H1 (cell line): Measurements from ENCODE around the gene WNT5A. TPM values are rescaled to one million over a fixed set of nuclear protein-coding genes. Genes with fewer than 3 reads are reported as not detected.

Source experiments
- CTCF ChIA-PET: fragments of 300-600 bp; sonication (Branson Sonifier 250); formaldehyde crosslinking; loops from one replicate; lab custom pipeline; 2021; ENCODE audit not compliant: partially characterized antibody; lab: Charles Lee
- POLR2A ChIA-PET: fragments of 300-600 bp; sonication (Branson Sonifier 250); formaldehyde crosslinking; loops from one replicate; lab custom pipeline; 2021; ENCODE audit warnings: inconsistent platforms; ENCODE audit not compliant: partially characterized antibody; lab: Charles Lee
- DNase-seq, 2 experiments: peaks; one replicate each; pipeline versions ENCODE4 v3.0.0 to v3.0.0-alpha.2; 2010 to 2022; ENCODE audit warnings: low spot score in 2 of 2, low read depth in 1 of 2, mixed read lengths in 1 of 2
- FAIRE-seq: peaks from 2 replicates; lab custom pipeline; 2011; peaks lifted over from hg19 to GRCh38; lab: Jason Lieb, UNC
- H2AFZ ChIP-seq: 2 replicates; pipeline ENCODE4 v1.8.1; 2012; ENCODE audit warnings: low read length, inconsistent platforms
- H2AK5ac ChIP-seq: 2 replicates; pipeline ENCODE4 v1.6.1; 2013; ENCODE audit warnings: low read depth, low read length
- H2BK120ac ChIP-seq: replicated peaks from 2 replicates; pipeline ENCODE3; 2013; ENCODE audit warnings: low read depth, low read length, inconsistent platforms
- H2BK12ac ChIP-seq: 2 replicates; pipeline ENCODE4 v1.6.1; 2013; ENCODE audit warnings: low read depth, low read length
- H2BK15ac ChIP-seq: 2 replicates; pipeline ENCODE4 v1.6.1; 2013; ENCODE audit warnings: low read length
- H2BK20ac ChIP-seq: 2 replicates; pipeline ENCODE4 v1.6.1; 2013; ENCODE audit warnings: low read length
- H2BK5ac ChIP-seq: 2 replicates; pipeline ENCODE4 v1.6.1; 2013; ENCODE audit warnings: low read depth, low read length
- H3K14ac ChIP-seq: 2 replicates; pipeline ENCODE4 v1.6.1; 2013; ENCODE audit warnings: inconsistent platforms; ENCODE audit not compliant: insufficient read length
- H3K18ac ChIP-seq: 2 replicates; pipeline ENCODE4 v1.6.1; 2013; ENCODE audit warnings: low read length; ENCODE audit errors: extremely low read depth
- H3K23ac ChIP-seq: 2 replicates; pipeline ENCODE4 v1.6.1; 2013; ENCODE audit warnings: inconsistent platforms; ENCODE audit not compliant: insufficient read length
- H3K23me2 ChIP-seq: 2 replicates; pipeline ENCODE4 v1.6.1; 2013; ENCODE audit warnings: low read depth, low read length
- H3K27ac ChIP-seq: 2 replicates; pipeline ENCODE4 v1.6.1; 2011; ENCODE audit warnings: low read depth, low read length, inconsistent platforms
- H3K27me3 ChIP-seq, 4 experiments: replicated peaks in 1 of 4; 1 replicate in 1 of 4; 2 replicates in 3 of 4; pipeline versions ENCODE4 v1.6.1 to v1.8.1; 2011 to 2013; ENCODE audit warnings: low read length in 3 of 4, mild to moderate bottlenecking in 3 of 4, inconsistent platforms in 2 of 4, mixed read lengths in 2 of 4, moderate library complexity in 1 of 4; ENCODE audit not compliant: control insufficient read depth in 3 of 4, insufficient read depth in 3 of 4; ENCODE audit errors: extremely low read depth in 1 of 4
- H3K36me3 ChIP-seq, 4 experiments: 2 replicates each; pipeline versions ENCODE4 v1.6.1 to v1.8.1; 2011 to 2013; ENCODE audit warnings: mild to moderate bottlenecking in 4 of 4, low read length in 3 of 4, moderate library complexity in 2 of 4, control low read depth in 1 of 4, inconsistent platforms in 1 of 4; ENCODE audit not compliant: insufficient read depth in 4 of 4, control insufficient read depth in 2 of 4
- H3K4ac ChIP-seq: replicated peaks from 2 replicates; pipeline ENCODE3; 2013; ENCODE audit warnings: low read length, low read depth, mixed read lengths, inconsistent platforms; ENCODE audit not compliant: insufficient read length
- H3K4me1 ChIP-seq, 4 experiments: replicated peaks in 1 of 4; 1 replicate in 1 of 4; 2 replicates in 3 of 4; pipeline versions ENCODE4 v1.6.1 to v1.8.1; 2011 to 2013; ENCODE audit warnings: low read length in 3 of 4, inconsistent platforms in 2 of 4, mixed read lengths in 1 of 4; ENCODE audit not compliant: insufficient read depth in 4 of 4, control insufficient read depth in 3 of 4
- H3K4me2 ChIP-seq, 2 experiments: 2 replicates each; pipeline versions ENCODE4 v1.6.1 to v1.8.1; 2011 to 2013; ENCODE audit warnings: low read depth in 2 of 2, low read length in 2 of 2, control low read depth in 1 of 2, inconsistent platforms in 1 of 2, mild to moderate bottlenecking in 1 of 2; ENCODE audit not compliant: insufficient read depth in 1 of 2
- H3K4me3 ChIP-seq, 4 experiments: fragments of 200-600, 300-600 bp in 1 of 4; sonication (generic), shearing (Covaris generic), sonication (Bioruptor Twin) in 1 of 4; 2 replicates each; pipeline versions ENCODE4 v1.5.1 to v1.8.1; 2011 to 2016; ENCODE audit warnings: low read length in 4 of 4, low read depth in 3 of 4, control low read depth in 2 of 4, inconsistent platforms in 2 of 4, mild to moderate bottlenecking in 2 of 4, mixed read lengths in 1 of 4, moderate library complexity in 1 of 4; ENCODE audit not compliant: insufficient read depth in 2 of 4; ENCODE audit errors: extremely low read depth in 1 of 4
- H3K56ac ChIP-seq: replicated peaks from 2 replicates; pipeline ENCODE3; 2013; ENCODE audit warnings: low read depth, mild to moderate bottlenecking, mixed read lengths, low read length, inconsistent platforms; ENCODE audit not compliant: insufficient read length
- H3K79me1 ChIP-seq: 2 replicates; pipeline ENCODE4 v1.6.1; 2013; ENCODE audit warnings: low read depth, low read length, control low read depth
- H3K79me2 ChIP-seq, 2 experiments: 2 replicates each; pipeline versions ENCODE4 v1.6.1 to v1.8.1; 2012 to 2013; ENCODE audit warnings: low read length in 2 of 2, mild to moderate bottlenecking in 2 of 2, inconsistent platforms in 1 of 2; ENCODE audit not compliant: insufficient read depth in 2 of 2, control insufficient read depth in 1 of 2
- H3K9ac ChIP-seq, 4 experiments: replicated peaks in 1 of 4; 1 replicate in 1 of 4; 2 replicates in 3 of 4; pipeline versions ENCODE4 v1.6.1 to v1.8.1; 2011 to 2013; ENCODE audit warnings: low read depth in 3 of 4, low read length in 3 of 4, control low read depth in 2 of 4, mild to moderate bottlenecking in 2 of 4, moderate library complexity in 2 of 4, inconsistent platforms in 1 of 4; ENCODE audit errors: extremely low read depth in 1 of 4
- H3K9me3 ChIP-seq, 2 experiments: 2 replicates each; pipeline versions ENCODE4 v1.6.1 to v1.8.1; 2012 to 2013; ENCODE audit warnings: mild to moderate bottlenecking in 2 of 2, moderate library complexity in 2 of 2, control low read depth in 1 of 2, inconsistent platforms in 1 of 2, low read depth in 1 of 2, low read length in 1 of 2, mixed read lengths in 1 of 2; ENCODE audit not compliant: insufficient read depth in 2 of 2
- H4K20me1 ChIP-seq, 2 experiments: replicated peaks in 1 of 2; 2 replicates each; pipeline versions ENCODE3 to v1.8.1; 2011 to 2013; ENCODE audit warnings: inconsistent platforms in 2 of 2, low read length in 2 of 2, mild to moderate bottlenecking in 1 of 2; ENCODE audit not compliant: insufficient read depth in 2 of 2, control insufficient read depth in 1 of 2
- H4K5ac ChIP-seq: 2 replicates; pipeline ENCODE4 v1.6.1; 2013; ENCODE audit warnings: low read length, low read depth, mixed read lengths, inconsistent platforms; ENCODE audit not compliant: insufficient read length
- H4K8ac ChIP-seq: 2 replicates; pipeline ENCODE4 v1.8.0; 2013; ENCODE audit warnings: mild to moderate bottlenecking, moderate library complexity, low read length, inconsistent platforms; ENCODE audit not compliant: insufficient read depth; ENCODE audit errors: extremely low read depth
- H4K91ac ChIP-seq: replicated peaks from 2 replicates; pipeline ENCODE3; 2013; ENCODE audit warnings: low read length, mixed read lengths, inconsistent platforms; ENCODE audit not compliant: insufficient read length
- CHD1 ChIP-seq: IDR thresholded peaks from 2 replicates; pipeline ENCODE4 v1.6.1; 2012; ENCODE audit warnings: low read depth, low read length, improper control_type of control experiment
- CHD2 ChIP-seq: IDR thresholded peaks from 2 replicates; pipeline ENCODE4 v1.6.1; 2012; ENCODE audit warnings: low read length, improper control_type of control experiment
- CTBP2 ChIP-seq: IDR thresholded peaks from 2 replicates; pipeline ENCODE4 v1.7.0; 2011; ENCODE audit warnings: borderline replicate concordance, mild to moderate bottlenecking, moderate library complexity, mixed read lengths, low read length; ENCODE audit not compliant: insufficient read depth, insufficient read length
- CTCF ChIP-seq, 3 experiments: IDR thresholded peaks; 1 replicate in 2 of 3; 2 replicates in 1 of 3; pipeline versions ENCODE4 v1.5.1 to v1.6.1; 2011; ENCODE audit warnings: low read length in 3 of 3, mild to moderate bottlenecking in 3 of 3, inconsistent platforms in 2 of 3, low read depth in 1 of 3, moderate library complexity in 1 of 3; ENCODE audit not compliant: insufficient read depth in 1 of 3; ENCODE audit errors: control extremely low read depth in 1 of 3
- FOSL1 ChIP-seq: IDR thresholded peaks from 2 replicates; pipeline ENCODE4 v1.6.1; 2011; ENCODE audit warnings: mild to moderate bottlenecking, low read depth, low read length, moderate library complexity; ENCODE audit not compliant: insufficient read depth
- HDAC6 ChIP-seq: IDR thresholded peaks from one replicate; pipeline ENCODE4 v1.7.1; 2012; ENCODE audit warnings: low read depth, mild to moderate bottlenecking, inconsistent platforms, low read length, moderate library complexity
- KDM5A ChIP-seq: fragments of 200-600 bp; IDR thresholded peaks from 2 replicates; pipeline ENCODE4 v1.7.1; 2012; ENCODE audit warnings: mild to moderate bottlenecking, low read length, inconsistent platforms, mixed read lengths
- SIN3A ChIP-seq, 2 experiments: IDR thresholded peaks in 1 of 2; conservative IDR thresholded peaks in 1 of 2; 2 replicates each; pipeline ENCODE4 v1.6.1; 2011 to 2012; ENCODE audit warnings: low read length in 2 of 2, improper control_type of control experiment in 1 of 2, low read depth in 1 of 2, mild to moderate bottlenecking in 1 of 2
- SP4 ChIP-seq: IDR thresholded peaks from 2 replicates; pipeline ENCODE4 v1.6.1; 2012; ENCODE audit warnings: low read length, inconsistent platforms
- WGBS, 2 experiments: shearing (Covaris generic) in 1 of 2; methylation state at CpG; one replicate each; pipeline versions ENCODE4 v1.1.6 to v1.1.7; 2013 to 2015; ENCODE audit warnings: low lambda C conversion rate in 2 of 2, mixed read lengths in 2 of 2, inconsistent platforms in 1 of 2, low coverage in 1 of 2, missing lambda C conversion rate in 1 of 2; ENCODE audit not compliant: insufficient replicate concordance in 2 of 2, insufficient coverage in 1 of 2, insufficient read length in 1 of 2; ENCODE audit errors: extremely low coverage in 1 of 2, missing lambda C conversion rate in 1 of 2; 5-methylcytosine and 5-hydroxymethylcytosine counted together
- polyA plus RNA-seq, 7 experiments: library from polyadenylated mRNA; depleted of rRNA in 3 of 7; stranded (reverse) in 5 of 7; unstranded in 2 of 7; fragments of >200 nt in 5 of 7; fragments of 200-250 nt in 2 of 7; gene quantifications; 1 replicate in 5 of 7; 2 replicates in 1 of 7; 4 replicates in 1 of 7; pipeline versions ENCODE4 v1.2.1 to v1.2.3, GENCODE V29; 2011 to 2013; ENCODE audit warnings: missing spikeins in 2 of 7, mixed read lengths in 2 of 7
- total RNA-seq: library from RNA; stranded (reverse); fragmentation: NEBNext Ultra II Directional; extraction: Animal tissue kit (Norgen Biotek cat#: 25700); gene quantifications from 2 replicates; pipeline ENCODE4 v1.2.1, GENCODE V29; 2021

WNT5A gene
- total and polyA plus RNA-seq, 2 of the 8 experiments (the other 6 are each of a cell fraction or from before 2014, with no cell fraction given), result 3.9 to 5.6 TPM

GRCh38 chr3:55488398-55489055 lies 1.4 kb upstream of the WNT5A start:
- H3K27ac ChIP-seq, result no peak overlapping the region
- H3K36me3 ChIP-seq, result no peaks in the 10 kb centered on the region
- H3K79me1 ChIP-seq, result no peaks in the 10 kb centered on the region
- H3K56ac ChIP-seq, result no peak overlapping the region
- peaks cover 20 to 68% (median 57%) of the 10 kb centered on the region in 4 experiments for H3K27me3 ChIP-seq
- no peak overlapping the region for H4K91ac ChIP-seq
- H2AK5ac ChIP-seq, result no peak overlapping the region
- H3K4me1 ChIP-seq, result peaks cover 8 to 25% (median 15%) of the 10 kb centered on the region in 4 experiments
- H4K8ac ChIP-seq, result peak overlapping the region; percentile 42; the same call in 1 of the 2 replicates
- ChIA-PET POLR2A (interaction anchor here (0.9 kb wide), 1 partner anchor 236 kb away, joined by 3 read pairs; no protein-coding TSS in a partner anchor), CTCF (interaction anchor here (0.9 to 2.8 kb wide), 5 partner anchors 28 to 258 kb away, joined by 3 to 18 read pairs (median 4); no protein-coding TSS in a partner anchor)
- H3K9me3 ChIP-seq, result no peaks in the 10 kb centered on the region
- peak overlapping the region; percentile 60; the same call in 1 of the 2 replicates for H3K18ac ChIP-seq
- no peak overlapping the region for H2BK5ac ChIP-seq
- WGBS, 2 experiments, result 2% methylated on average over 23 of the region's 30 CpGs; no CpG with 5 or more reads in 1 of the 2 experiments
- no peak overlapping the region for H2BK12ac ChIP-seq
- peak overlapping the region; percentile 42 to 90 (median 60) for H3K4me3 ChIP-seq
- H3K79me2 ChIP-seq, result no peaks in the 10 kb centered on the region
- H4K20me1 ChIP-seq, result peaks cover 3 to 4% of the 10 kb centered on the region in 2 experiments
- H3K4me2 ChIP-seq, result peak overlapping the region; percentile 99
- H2BK15ac ChIP-seq, result peak overlapping the region; percentile 46; the same call in 1 of the 2 replicates
- no peak overlapping the region for H4K5ac ChIP-seq
- H2BK120ac ChIP-seq, result peak overlapping the region; percentile 48
- no peak for FAIRE-seq
- DNase-seq, result peak in 1 of 2 experiments; percentile 82
- no peak overlapping the region for H2BK20ac ChIP-seq
- H3K9ac ChIP-seq, result no peak overlapping the region; a peak in 3 of 7 replicates
- no peak overlapping the region for H3K14ac ChIP-seq
- H2AFZ ChIP-seq, result no peak overlapping the region
- no peak overlapping the region for H3K23ac ChIP-seq
- peaks cover 42% of the 10 kb centered on the region for H3K23me2 ChIP-seq
- no peak overlapping the region for H3K4ac ChIP-seq
- no peak for TF ChIP-seq CHD1
- no peak for TF ChIP-seq CTBP2
- 0 out of 4 replicates have a peak, but pooled peaks of 1 of the 2 experiments have one; percentile 27 for TF ChIP-seq SIN3A (conservative IDR thresholded peaks at IDR 0.05 in 1 of 2, IDR thresholded peaks at IDR 0.05 in 1 of 2; ENCODE audit: low read depth in 1 of 2, low read length in 2 of 2)
- no peak for TF ChIP-seq SP4
- no peak for TF ChIP-seq CTCF (IDR thresholded peaks at IDR 0.05; ENCODE audit: control extremely low read depth in 1 of 3, insufficient read depth in 1 of 3, low read depth in 1 of 3, low read length in 3 of 3)
- TF ChIP-seq FOSL1, result no peak
- TF ChIP-seq KDM5A, result no peak
- no peak for TF ChIP-seq CHD2
- no peak for TF ChIP-seq HDAC6
